Measurements from ENCODE around the gene MAPK9. TPM values are rescaled to one million over a fixed set of nuclear protein-coding genes. Genes with fewer than 3 reads are reported as not detected.

Gene MAPK9
- total RNA-seq, 4 donors from 2014 or later = 17.6 to 21.8 (median 19.5) TPM

DNA sequence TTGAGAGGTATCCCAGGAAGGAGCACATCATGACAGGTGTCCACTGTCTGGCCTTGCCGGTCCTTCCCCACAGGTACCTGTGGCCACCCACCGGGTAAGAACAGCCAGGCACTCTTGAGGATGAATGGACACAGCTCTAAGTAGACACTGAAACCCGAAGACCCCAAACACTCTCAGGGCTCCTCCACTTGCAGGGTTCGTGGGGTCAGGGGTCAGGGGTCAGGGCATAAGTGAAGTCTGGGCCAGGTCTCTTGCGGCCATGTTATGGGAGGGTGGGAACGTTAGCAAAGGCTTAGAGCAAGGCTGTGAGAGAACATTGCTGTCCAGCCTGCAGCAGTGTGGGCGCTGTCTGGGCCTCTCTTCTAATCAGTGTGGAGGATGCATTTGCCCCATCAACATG, 40.0 kb downstream of the MAPK9 start:
- Histone ChIP-seq H3K9me3 (peaks cover 54% of the 10 kb centered on the region), H3K27me3 (no peaks in the 10 kb centered on the region), H3K4me1 (no peaks in the 10 kb centered on the region), H3K4me3 (no peak overlapping the region), H3K36me3 (peaks cover 97% of the 10 kb centered on the region), H3K27ac (no peak overlapping the region)
- TF ChIP-seq POLR2A (IDR thresholded peaks at IDR 0.05) (no peak), EP300 (IDR thresholded peaks at IDR 0.05) (no peak), POLR2AphosphoS5 (IDR thresholded peaks at IDR 0.05) (no peak)
- WGBS = 100% methylated on average over 4 of the region's 7 CpGs
- DNase-seq (ENCODE audit: low spot score in 2 of 2) = no peak

DNA sequence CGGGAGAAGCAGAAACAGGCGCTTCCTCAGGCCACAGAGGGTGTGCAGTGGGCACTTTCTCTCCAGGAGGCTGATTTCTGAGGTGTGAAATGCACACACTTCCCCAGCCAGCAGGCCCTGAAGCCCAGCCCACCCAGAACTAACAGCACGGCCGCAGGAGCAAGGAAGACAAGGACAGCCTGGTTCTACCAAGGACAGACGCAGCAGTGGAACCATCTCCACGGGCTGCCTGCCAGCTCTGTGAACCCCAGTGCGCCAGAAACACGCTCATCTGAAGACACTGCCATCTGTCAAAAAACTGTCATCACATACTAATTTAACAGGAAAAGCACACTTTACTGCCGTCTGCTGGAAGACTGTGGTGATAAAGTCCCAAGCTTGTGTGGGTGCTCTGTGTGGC, 40.7 kb downstream of the MAPK9 start:
- Histone ChIP-seq H3K36me3 (peaks cover 96% of the 10 kb centered on the region), H3K4me1 (no peaks in the 10 kb centered on the region), H3K27ac (no peak overlapping the region), H3K4me3 (no peak overlapping the region), H3K9me3 (peaks cover 54% of the 10 kb centered on the region), H3K27me3 (no peaks in the 10 kb centered on the region)
- no peak for DNase-seq (ENCODE audit: low spot score in 2 of 2)
- WGBS = 100% methylated on average over 2 of the region's 9 CpGs
- TF ChIP-seq EP300 (IDR thresholded peaks at IDR 0.05) (no peak), POLR2A (IDR thresholded peaks at IDR 0.05) (no peak), POLR2AphosphoS5 (IDR thresholded peaks at IDR 0.05) (no peak)
- TF ChIP-seq, protein P1, sequence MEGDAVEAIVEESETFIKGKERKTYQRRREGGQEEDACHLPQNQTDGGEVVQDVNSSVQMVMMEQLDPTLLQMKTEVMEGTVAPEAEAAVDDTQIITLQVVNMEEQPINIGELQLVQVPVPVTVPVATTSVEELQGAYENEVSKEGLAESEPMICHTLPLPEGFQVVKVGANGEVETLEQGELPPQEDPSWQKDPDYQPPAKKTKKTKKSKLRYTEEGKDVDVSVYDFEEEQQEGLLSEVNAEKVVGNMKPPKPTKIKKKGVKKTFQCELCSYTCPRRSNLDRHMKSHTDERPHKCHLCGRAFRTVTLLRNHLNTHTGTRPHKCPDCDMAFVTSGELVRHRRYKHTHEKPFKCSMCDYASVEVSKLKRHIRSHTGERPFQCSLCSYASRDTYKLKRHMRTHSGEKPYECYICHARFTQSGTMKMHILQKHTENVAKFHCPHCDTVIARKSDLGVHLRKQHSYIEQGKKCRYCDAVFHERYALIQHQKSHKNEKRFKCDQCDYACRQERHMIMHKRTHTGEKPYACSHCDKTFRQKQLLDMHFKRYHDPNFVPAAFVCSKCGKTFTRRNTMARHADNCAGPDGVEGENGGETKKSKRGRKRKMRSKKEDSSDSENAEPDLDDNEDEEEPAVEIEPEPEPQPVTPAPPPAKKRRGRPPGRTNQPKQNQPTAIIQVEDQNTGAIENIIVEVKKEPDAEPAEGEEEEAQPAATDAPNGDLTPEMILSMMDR (IDR thresholded peaks at IDR 0.05) = no peak

DNA sequence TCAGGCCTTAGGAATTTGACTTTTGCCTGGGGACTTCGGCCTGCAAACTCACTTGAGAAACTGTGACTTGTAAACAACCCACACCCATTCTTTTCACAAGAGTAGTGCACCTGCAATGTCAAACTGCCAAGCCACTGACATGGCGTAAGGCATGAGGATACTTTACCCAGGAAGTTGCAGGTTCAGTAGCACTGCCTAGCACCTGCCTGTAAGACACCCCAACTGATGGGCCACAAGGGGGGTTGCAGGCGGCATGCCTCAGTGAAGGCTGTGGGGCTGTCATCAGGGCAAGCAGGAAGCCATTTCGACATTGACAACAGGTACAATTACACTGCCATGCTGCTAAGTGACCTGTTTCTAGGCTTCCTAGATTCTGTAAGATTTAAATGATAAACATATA, 41.6 kb downstream of the MAPK9 start:
- Histone ChIP-seq H3K4me3 (no peak overlapping the region), H3K9me3 (peaks cover 48% of the 10 kb centered on the region), H3K27me3 (no peaks in the 10 kb centered on the region), H3K4me1 (no peaks in the 10 kb centered on the region), H3K36me3 (peaks cover 92% of the 10 kb centered on the region), H3K27ac (no peak overlapping the region)
- TF ChIP-seq, protein P1 (IDR thresholded peaks at IDR 0.05) = no peak
- TF ChIP-seq POLR2AphosphoS5 (IDR thresholded peaks at IDR 0.05) (no peak), EP300 (IDR thresholded peaks at IDR 0.05) (no peak), POLR2A (IDR thresholded peaks at IDR 0.05) (no peak)
- WGBS = 100% methylated on average over 4 of the region's 4 CpGs
- DNase-seq (ENCODE audit: low spot score in 2 of 2) = no peak

DNA sequence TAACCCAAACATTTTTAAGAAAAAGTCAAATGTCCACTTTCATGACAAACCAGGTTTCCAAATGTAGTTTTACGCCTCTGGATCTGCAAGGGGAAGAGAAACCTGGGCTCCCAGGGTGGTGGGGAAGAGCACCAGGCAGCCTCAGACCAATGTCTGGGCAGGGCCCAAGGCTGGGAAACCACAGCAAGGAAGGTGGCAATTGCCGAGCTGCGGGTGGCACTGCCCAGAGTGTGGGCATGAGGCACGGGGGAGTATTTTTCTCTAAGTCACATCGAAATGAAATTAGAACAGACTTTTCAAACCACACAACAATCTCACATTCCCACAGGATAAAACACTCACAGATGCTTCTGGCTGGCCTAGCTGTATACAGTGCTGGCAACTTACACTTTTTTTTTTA, 50.3 kb downstream of the MAPK9 start:
- H3K4me1 ChIP-seq = no peaks in the 10 kb centered on the region
- no peak for DNase-seq (ENCODE audit: low spot score in 2 of 2)
- TF ChIP-seq EP300 (IDR thresholded peaks at IDR 0.05) (no peak), POLR2A (IDR thresholded peaks at IDR 0.05) (no peak)
- TF ChIP-seq, protein P1 (IDR thresholded peaks at IDR 0.05) = no peak
- H3K4me3 ChIP-seq = no peak overlapping the region
- H3K9me3 ChIP-seq = peaks cover 3% of the 10 kb centered on the region
- H3K27me3 ChIP-seq = no peaks in the 10 kb centered on the region
- H3K27ac ChIP-seq = no peak overlapping the region
- WGBS = 90% methylated on average over 5 of the region's 5 CpGs
- H3K36me3 ChIP-seq = peaks cover 82% of the 10 kb centered on the region

DNA sequence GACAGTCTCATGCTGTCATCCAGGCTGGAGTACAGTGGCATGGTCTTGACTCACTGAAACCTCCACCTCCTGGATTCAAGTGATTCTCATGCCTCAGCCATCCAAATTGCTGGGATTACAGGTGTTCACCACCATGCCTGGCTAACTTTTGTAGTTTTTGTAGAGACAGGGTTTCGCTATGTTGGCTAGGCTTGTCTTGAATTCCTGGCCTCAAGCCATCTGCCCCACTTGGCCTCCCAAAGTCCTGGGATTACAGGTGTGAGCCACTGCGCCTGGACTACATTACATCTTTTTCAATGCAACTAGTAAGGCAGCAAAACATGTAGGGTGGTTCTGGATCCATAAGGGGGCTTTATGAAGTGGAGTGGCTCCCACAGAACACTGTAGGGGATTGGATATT, 53.3 kb downstream of the MAPK9 start:
- Histone ChIP-seq H3K27me3 (no peaks in the 10 kb centered on the region), H3K27ac (no peak overlapping the region), H3K4me3 (no peak overlapping the region), H3K4me1 (no peaks in the 10 kb centered on the region), H3K9me3 (peaks cover 3% of the 10 kb centered on the region), H3K36me3 (peaks cover 92% of the 10 kb centered on the region)
- TF ChIP-seq, protein P1 (IDR thresholded peaks at IDR 0.05) = no peak
- no peak for TF ChIP-seq POLR2A (IDR thresholded peaks at IDR 0.05)
- TF ChIP-seq POLR2AphosphoS5 (IDR thresholded peaks at IDR 0.05) = no peak
- no peak for TF ChIP-seq EP300 (IDR thresholded peaks at IDR 0.05)
- 96% methylated on average over 2 of the region's 2 CpGs for WGBS
- no peak for DNase-seq (ENCODE audit: low spot score in 2 of 2)

DNA sequence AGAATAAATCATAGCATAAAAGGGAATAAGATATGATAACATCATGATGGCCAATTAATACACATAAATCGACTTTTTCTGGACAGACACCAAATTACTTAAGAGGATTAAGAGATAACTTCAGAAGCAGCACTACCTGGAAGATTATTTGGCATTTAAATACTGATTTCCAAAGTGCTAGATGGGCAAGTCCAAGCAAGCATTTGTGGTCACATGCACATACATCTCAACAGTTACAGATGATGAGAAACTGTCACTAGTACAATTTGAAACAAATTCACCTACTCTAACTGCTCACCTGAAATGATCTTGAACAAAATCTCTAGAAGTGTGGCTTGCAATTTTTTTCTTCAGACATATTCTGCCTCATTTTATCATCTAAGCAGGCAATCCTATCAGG, 56.0 kb downstream of the MAPK9 start:
- Histone ChIP-seq H3K27me3 (no peaks in the 10 kb centered on the region), H3K27ac (no peak overlapping the region), H3K4me3 (no peak overlapping the region), H3K9me3 (no peaks in the 10 kb centered on the region), H3K4me1 (no peaks in the 10 kb centered on the region), H3K36me3 (peaks cover 88% of the 10 kb centered on the region)
- TF ChIP-seq POLR2AphosphoS5 (IDR thresholded peaks at IDR 0.05) (no peak), POLR2A (IDR thresholded peaks at IDR 0.05) (no peak), EP300 (IDR thresholded peaks at IDR 0.05) (no peak)
- TF ChIP-seq, protein P1 (IDR thresholded peaks at IDR 0.05) = no peak
- 55% methylated on average over 1 of the region's 1 CpG for WGBS
- DNase-seq (ENCODE audit: low spot score in 2 of 2) = no peak

All from suprapubic skin (tissue), 4 donors.